ENCODE measurements around the gene TM4SF5.
A peak's percentile ranks its signal among the peaks of the same experiment; 100 is the strongest.

The TM4SF5 gene

GRCh38 chr17:4777969-4778760, 6.5 kb downstream of the TM4SF5 start:
- Histone ChIP-seq H3K4me3 (ENCODE audit: low read length) (no peak overlapping the region), H3K9me3 (ENCODE audit: control insufficient read depth, insufficient read depth, low read length) (no peaks in the 10 kb centered on the region), H3K36me3 (ENCODE audit: control insufficient read depth, insufficient read depth, low read length) (no peaks in the 10 kb centered on the region), H3K27me3 (ENCODE audit: control insufficient read depth, insufficient read depth, low read length) (no peaks in the 10 kb centered on the region), H3K27ac (ENCODE audit: low read length) (no peak overlapping the region), H3K4me1 (ENCODE audit: control insufficient read depth, insufficient read depth, low read length) (no peaks in the 10 kb centered on the region)
- no peak for DNase-seq (ENCODE audit: low read depth, low spot score)
- no CpG with 5 or more reads among the region's 9 CpGs for WGBS (ENCODE audit: insufficient coverage, insufficient read length)

- H3K4me3 ChIP-seq (ENCODE audit: low read length): no peak overlapping the region
- no peaks in the 10 kb centered on the region for H3K36me3 ChIP-seq (ENCODE audit: control insufficient read depth, insufficient read depth, low read length)
- H3K27ac ChIP-seq (ENCODE audit: low read length): no peak overlapping the region
- no peaks in the 10 kb centered on the region for H3K9me3 ChIP-seq (ENCODE audit: control insufficient read depth, insufficient read depth, low read length)
- no peak for DNase-seq (ENCODE audit: low read depth, low spot score)
- no peaks in the 10 kb centered on the region for H3K4me1 ChIP-seq (ENCODE audit: control insufficient read depth, insufficient read depth, low read length)
- H3K27me3 ChIP-seq (ENCODE audit: control insufficient read depth, insufficient read depth, low read length): no peaks in the 10 kb centered on the region
- no CpG with 5 or more reads among the region's 11 CpGs for WGBS (ENCODE audit: insufficient coverage, insufficient read length)
Observed at GRCh38 chr17:4780325-4780955, 8.8 kb downstream of the TM4SF5 start.

DNA sequence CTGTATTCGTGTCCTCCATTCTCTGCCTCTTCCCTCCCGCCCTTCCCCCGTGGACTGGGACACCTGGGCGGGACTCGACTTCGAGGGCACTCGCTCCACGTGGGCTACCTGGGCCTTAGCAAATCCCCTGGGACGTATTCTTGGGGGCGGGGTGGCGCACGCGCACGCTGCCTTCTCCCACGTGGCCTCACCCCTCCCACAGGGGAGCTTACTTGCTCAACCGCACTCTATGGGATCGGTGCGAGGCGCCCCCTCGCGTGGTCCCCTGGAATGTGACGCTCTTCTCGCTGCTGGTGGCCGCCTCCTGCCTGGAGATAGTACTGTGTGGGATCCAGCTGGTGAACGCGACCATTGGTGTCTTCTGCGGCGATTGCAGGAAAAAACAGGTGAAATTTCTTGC, 11.0 kb downstream of the TM4SF5 start:
- H3K36me3 ChIP-seq (ENCODE audit: control insufficient read depth, insufficient read depth, low read length): no peaks in the 10 kb centered on the region
- H3K4me1 ChIP-seq (ENCODE audit: control insufficient read depth, insufficient read depth, low read length): peaks cover 1% of the 10 kb centered on the region; the same call in 1 of the 2 replicates
- H3K27ac ChIP-seq (ENCODE audit: low read length): no peak overlapping the region
- H3K27me3 ChIP-seq (ENCODE audit: control insufficient read depth, insufficient read depth, low read length): no peaks in the 10 kb centered on the region
- H3K4me3 ChIP-seq (ENCODE audit: low read length): no peak overlapping the region
- no peaks in the 10 kb centered on the region for H3K9me3 ChIP-seq (ENCODE audit: control insufficient read depth, insufficient read depth, low read length)
- DNase-seq (ENCODE audit: low read depth, low spot score): no peak
- WGBS (ENCODE audit: insufficient coverage, insufficient read length): no CpG with 5 or more reads among the region's 28 CpGs

DNA sequence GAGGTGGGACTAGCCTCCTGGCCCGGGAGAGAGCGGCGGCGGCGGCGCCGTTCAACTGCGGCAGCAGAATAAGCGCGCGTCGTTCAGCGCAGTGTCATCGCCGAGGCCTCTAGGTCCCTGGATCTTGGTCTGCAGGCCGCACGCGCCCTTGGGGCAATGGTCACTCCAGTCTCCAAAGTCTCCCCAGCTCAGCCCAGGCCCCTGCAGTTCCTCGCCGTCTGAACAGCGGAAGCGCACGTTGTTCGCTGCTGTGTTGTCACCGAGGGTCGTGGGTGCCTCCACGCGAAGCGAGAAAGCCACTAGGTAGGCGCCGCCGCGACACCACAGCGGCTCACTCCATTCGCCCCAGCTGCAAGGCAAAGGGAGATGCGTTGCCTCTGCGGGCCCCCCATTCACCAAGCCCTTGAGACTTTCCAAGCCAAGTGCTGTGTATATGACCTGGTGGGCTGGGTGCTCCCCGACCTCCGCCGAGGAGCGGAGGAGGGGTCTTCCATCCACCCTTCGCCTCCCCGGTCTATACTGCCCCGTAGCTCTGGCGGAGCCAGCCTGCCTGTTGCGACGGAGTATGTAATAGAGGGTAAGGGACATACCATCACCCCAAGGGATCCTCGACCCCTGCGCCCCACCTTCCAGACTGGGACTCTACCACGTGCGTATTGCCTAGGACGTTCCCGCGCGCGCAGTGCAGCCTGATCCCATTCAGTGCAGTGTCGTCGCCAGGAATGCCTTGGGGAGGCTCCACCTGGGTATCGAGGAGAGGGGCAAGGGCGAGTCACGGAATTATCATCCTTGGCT, 13.8 kb downstream of the TM4SF5 start:
- no peak overlapping the region for H3K27ac ChIP-seq (ENCODE audit: low read length)
- no peaks in the 10 kb centered on the region for H3K36me3 ChIP-seq (ENCODE audit: control insufficient read depth, insufficient read depth, low read length)
- no peak overlapping the region for H3K4me3 ChIP-seq (ENCODE audit: low read length)
- no CpG with 5 or more reads among the region's 61 CpGs for WGBS (ENCODE audit: insufficient coverage, insufficient read length)
- no peak for DNase-seq (ENCODE audit: low read depth, low spot score)
- peaks cover 9% of the 10 kb centered on the region for H3K27me3 ChIP-seq (ENCODE audit: control insufficient read depth, insufficient read depth, low read length)
- H3K9me3 ChIP-seq (ENCODE audit: control insufficient read depth, insufficient read depth, low read length): no peaks in the 10 kb centered on the region
- H3K4me1 ChIP-seq (ENCODE audit: control insufficient read depth, insufficient read depth, low read length): peaks cover 4% of the 10 kb centered on the region

GRCh38 chr17:4786106-4786511, 14.4 kb downstream of the TM4SF5 start, which contains the start of gene VMO1:
TSS of gene VMO1 (minus strand) at chr17:4786364. CDS start at chr17:4786352, 12 bp downstream.
- DNase-seq (ENCODE audit: low read depth, low spot score): no peak
- Histone ChIP-seq H3K27ac (ENCODE audit: low read length) (no peak within 1 kb of the TSS), H3K27me3 (ENCODE audit: control insufficient read depth, insufficient read depth, low read length) (peaks cover 11% of the 10 kb centered on the region), H3K4me1 (ENCODE audit: control insufficient read depth, insufficient read depth, low read length) (peaks cover 4% of the 10 kb centered on the region), H3K9me3 (ENCODE audit: control insufficient read depth, insufficient read depth, low read length) (no peaks in the 10 kb centered on the region), H3K4me3 (ENCODE audit: low read length) (no peak within 1 kb of the TSS), H3K36me3 (ENCODE audit: control insufficient read depth, insufficient read depth, low read length) (no peaks in the 10 kb centered on the region)
- WGBS (ENCODE audit: insufficient coverage, insufficient read length): no CpG with 5 or more reads among the region's 24 CpGs

DNA sequence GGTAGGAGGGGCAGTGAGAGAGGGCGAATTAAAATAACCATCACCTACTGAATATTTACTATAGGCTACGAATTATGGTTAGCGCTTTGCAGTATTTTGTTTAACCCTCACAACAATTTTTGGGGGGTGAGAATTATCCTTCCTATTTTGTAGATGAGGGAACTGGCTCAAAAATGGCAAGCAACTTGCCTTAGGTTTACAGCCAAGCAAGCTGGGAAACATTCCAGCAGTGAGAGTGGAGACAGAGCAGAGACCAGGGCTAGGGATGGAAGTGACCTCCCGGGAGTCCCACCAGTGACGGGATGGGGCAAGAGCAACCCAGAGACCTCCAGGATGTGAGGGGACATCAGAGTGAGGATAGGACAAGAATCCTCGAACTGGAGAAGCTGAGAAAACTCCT, 14.8 kb downstream of the TM4SF5 start:
- H3K27ac ChIP-seq (ENCODE audit: low read length): no peak overlapping the region
- no CpG with 5 or more reads among the region's 6 CpGs for WGBS (ENCODE audit: insufficient coverage, insufficient read length)
- H3K9me3 ChIP-seq (ENCODE audit: control insufficient read depth, insufficient read depth, low read length): no peaks in the 10 kb centered on the region
- DNase-seq (ENCODE audit: low read depth, low spot score): no peak
- peaks cover 4% of the 10 kb centered on the region for H3K4me1 ChIP-seq (ENCODE audit: control insufficient read depth, insufficient read depth, low read length)
- peaks cover 11% of the 10 kb centered on the region for H3K27me3 ChIP-seq (ENCODE audit: control insufficient read depth, insufficient read depth, low read length)
- H3K36me3 ChIP-seq (ENCODE audit: control insufficient read depth, insufficient read depth, low read length): no peaks in the 10 kb centered on the region
- H3K4me3 ChIP-seq (ENCODE audit: low read length): no peak overlapping the region

GRCh38 chr17:4788159-4788806, 16.6 kb downstream of the TM4SF5 start:
- no peak overlapping the region; the same call in 1 of the 2 replicates for H3K4me3 ChIP-seq (ENCODE audit: low read length)
- peaks cover 4% of the 10 kb centered on the region for H3K4me1 ChIP-seq (ENCODE audit: control insufficient read depth, insufficient read depth, low read length)
- H3K9me3 ChIP-seq (ENCODE audit: control insufficient read depth, insufficient read depth, low read length): no peaks in the 10 kb centered on the region
- H3K27me3 ChIP-seq (ENCODE audit: control insufficient read depth, insufficient read depth, low read length): peaks cover 11% of the 10 kb centered on the region
- WGBS (ENCODE audit: insufficient coverage, insufficient read length): no CpG with 5 or more reads among the region's 14 CpGs
- H3K36me3 ChIP-seq (ENCODE audit: control insufficient read depth, insufficient read depth, low read length): no peaks in the 10 kb centered on the region
- no peak for DNase-seq (ENCODE audit: low read depth, low spot score)
- H3K27ac ChIP-seq (ENCODE audit: low read length): no peak overlapping the region

GRCh38 chr17:4788807-4789700, 17.4 kb downstream of the TM4SF5 start, which contains the start of gene GLTPD2:
TSS of gene GLTPD2 (plus strand) at chr17:4788964. CDS start at chr17:4789012, 48 bp downstream.
- Histone ChIP-seq H3K4me1 (ENCODE audit: control insufficient read depth, insufficient read depth, low read length) (peaks cover 4% of the 10 kb centered on the region), H3K27ac (ENCODE audit: low read length) (no peak within 1 kb of the TSS), H3K36me3 (ENCODE audit: control insufficient read depth, insufficient read depth, low read length) (no peaks in the 10 kb centered on the region), H3K27me3 (ENCODE audit: control insufficient read depth, insufficient read depth, low read length) (peaks cover 11% of the 10 kb centered on the region), H3K9me3 (ENCODE audit: control insufficient read depth, insufficient read depth, low read length) (no peaks in the 10 kb centered on the region), H3K4me3 (ENCODE audit: low read length) (peak within 1 kb of the TSS; percentile 39)
- no peak for DNase-seq (ENCODE audit: low read depth, low spot score)
- WGBS (ENCODE audit: insufficient coverage, insufficient read length): no CpG with 5 or more reads among the region's 62 CpGs

- Histone ChIP-seq H3K9me3 (ENCODE audit: control insufficient read depth, insufficient read depth, low read length) (no peaks in the 10 kb centered on the region), H3K4me3 (ENCODE audit: low read length) (peak overlapping the region; percentile 39; the same call in 1 of the 2 replicates), H3K36me3 (ENCODE audit: control insufficient read depth, insufficient read depth, low read length) (no peaks in the 10 kb centered on the region), H3K27ac (ENCODE audit: low read length) (no peak overlapping the region), H3K27me3 (ENCODE audit: control insufficient read depth, insufficient read depth, low read length) (peaks cover 11% of the 10 kb centered on the region), H3K4me1 (ENCODE audit: control insufficient read depth, insufficient read depth, low read length) (peaks cover 4% of the 10 kb centered on the region)
- DNase-seq (ENCODE audit: low read depth, low spot score): no peak
- WGBS (ENCODE audit: insufficient coverage, insufficient read length): no CpG with 5 or more reads among the region's 25 CpGs
Observed at GRCh38 chr17:4789701-4789950, 17.9 kb downstream of the TM4SF5 start.

Data from iPS DF 6.9 (cell line).